GM12864 (cell line): ENCODE measurements around the gene ARHGEF7.

Experiments used
- DNase-seq: peaks from one replicate; pipeline ENCODE4 v3.0.0-alpha.2; 2011; ENCODE audit warnings: low read depth
- H3K4me3 ChIP-seq: 2 replicates; pipeline ENCODE4 v1.5.1; 2011; ENCODE audit warnings: mild to moderate bottlenecking, low read depth, low read length, control low read depth
- TF ChIP-seq, protein P1 (sequence below): IDR thresholded peaks from 2 replicates; pipeline ENCODE4 v1.5.1; 2011; ENCODE audit warnings: low read depth, mild to moderate bottlenecking, moderate library complexity, low read length, control low read depth, inconsistent platforms; ENCODE audit errors: missing control alignments

Gene ARHGEF7

DNA sequence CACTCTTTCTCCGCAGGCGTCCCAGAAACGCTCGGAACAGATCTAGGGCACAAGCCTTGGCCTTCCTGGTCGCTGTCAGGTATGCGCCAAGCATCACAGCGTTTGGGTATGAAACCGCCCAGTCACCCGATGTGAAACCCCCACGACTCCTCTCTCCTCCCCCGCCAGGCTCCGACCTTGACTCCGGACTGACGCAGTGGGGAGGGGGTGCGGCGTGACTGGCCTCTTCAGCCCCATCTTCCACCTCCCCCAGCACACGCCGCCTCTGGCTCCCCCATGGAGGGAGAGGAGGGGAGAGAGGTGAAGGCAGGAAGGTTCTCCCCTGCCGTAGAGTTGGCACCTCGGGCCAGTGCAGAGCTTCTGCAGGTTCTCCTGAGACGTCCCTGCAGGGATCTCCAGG, 22.0 kb upstream of the ARHGEF7 start:
- H3K4me3 ChIP-seq, result no peak overlapping the region
- no peak for DNase-seq
- TF ChIP-seq, protein P1, sequence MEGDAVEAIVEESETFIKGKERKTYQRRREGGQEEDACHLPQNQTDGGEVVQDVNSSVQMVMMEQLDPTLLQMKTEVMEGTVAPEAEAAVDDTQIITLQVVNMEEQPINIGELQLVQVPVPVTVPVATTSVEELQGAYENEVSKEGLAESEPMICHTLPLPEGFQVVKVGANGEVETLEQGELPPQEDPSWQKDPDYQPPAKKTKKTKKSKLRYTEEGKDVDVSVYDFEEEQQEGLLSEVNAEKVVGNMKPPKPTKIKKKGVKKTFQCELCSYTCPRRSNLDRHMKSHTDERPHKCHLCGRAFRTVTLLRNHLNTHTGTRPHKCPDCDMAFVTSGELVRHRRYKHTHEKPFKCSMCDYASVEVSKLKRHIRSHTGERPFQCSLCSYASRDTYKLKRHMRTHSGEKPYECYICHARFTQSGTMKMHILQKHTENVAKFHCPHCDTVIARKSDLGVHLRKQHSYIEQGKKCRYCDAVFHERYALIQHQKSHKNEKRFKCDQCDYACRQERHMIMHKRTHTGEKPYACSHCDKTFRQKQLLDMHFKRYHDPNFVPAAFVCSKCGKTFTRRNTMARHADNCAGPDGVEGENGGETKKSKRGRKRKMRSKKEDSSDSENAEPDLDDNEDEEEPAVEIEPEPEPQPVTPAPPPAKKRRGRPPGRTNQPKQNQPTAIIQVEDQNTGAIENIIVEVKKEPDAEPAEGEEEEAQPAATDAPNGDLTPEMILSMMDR, result no peak

- H3K4me3 ChIP-seq, result no peak overlapping the region
- TF ChIP-seq, protein P1, result no peak
- no peak for DNase-seq
Measured at GRCh38 chr13:111093634-111094033, 21.5 kb upstream of the ARHGEF7 start.

DNA sequence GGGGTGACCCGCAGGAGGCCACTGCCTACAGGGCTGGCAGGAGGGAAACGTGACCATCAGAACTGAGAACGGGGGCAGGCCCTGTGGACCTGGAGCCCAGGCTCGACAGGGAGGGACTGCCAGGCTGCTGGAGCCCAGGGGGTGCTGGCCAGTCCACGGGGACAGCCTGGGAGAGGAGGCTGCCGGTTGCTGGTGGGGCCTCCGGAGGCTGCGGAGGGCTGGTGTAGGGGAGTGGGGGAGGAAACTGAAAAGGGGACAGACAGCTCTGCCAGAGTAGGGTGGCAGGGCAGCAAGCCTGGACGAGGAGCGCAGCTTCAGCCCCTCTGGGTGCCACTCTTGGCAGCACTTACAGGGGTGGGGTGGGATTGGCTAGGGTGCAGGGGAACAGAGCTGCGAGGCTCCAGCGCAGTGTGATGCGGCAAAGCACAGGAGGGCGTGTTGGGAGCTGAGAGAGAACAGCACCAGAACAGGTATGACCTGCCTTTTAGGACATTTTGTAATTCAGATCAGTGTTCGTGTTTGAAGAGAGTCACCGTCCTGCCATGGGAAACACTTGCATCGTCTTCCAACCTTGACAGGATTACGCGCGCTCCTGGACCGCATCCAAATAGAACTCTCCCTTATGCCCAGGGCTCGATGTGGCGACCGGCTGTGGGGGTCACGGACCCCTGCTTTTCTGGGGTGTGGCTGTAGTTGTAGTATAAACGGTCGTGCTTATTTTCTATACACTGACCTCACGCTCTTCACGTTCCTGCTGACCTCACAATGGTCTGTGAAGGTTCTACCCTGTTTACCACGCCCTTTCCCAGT, 19.9 kb upstream of the ARHGEF7 start:
- H3K4me3 ChIP-seq, result no peak overlapping the region
- DNase-seq, result no peak
- TF ChIP-seq, protein P1, result no peak

DNA sequence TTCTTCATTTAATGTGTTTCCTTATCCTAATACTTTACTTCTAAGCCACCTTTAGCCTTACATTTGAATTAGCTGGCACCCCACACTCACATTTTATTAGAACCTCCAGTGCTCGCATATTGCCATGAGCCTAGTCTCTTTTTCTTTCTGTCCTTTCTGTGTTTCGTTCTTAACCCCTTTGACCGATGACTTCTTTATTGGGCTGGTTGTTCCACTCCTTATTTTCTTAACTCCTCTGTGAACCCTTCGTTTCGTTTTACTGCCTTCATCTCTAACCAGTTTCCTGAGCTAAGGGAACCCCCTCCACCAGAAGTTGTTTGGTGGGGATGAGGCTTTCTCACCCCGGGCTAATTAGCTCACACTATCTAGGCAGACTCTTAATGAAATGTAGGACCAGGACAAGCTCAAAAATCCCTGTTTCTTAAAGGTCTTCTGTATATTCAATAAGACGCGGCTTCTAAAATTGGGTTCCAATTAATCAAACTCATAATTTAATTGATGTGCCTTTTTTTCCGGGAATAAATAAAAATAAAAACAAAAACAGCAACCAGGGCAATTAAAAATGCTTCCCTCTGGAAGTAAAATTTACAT, 19.1 kb upstream of the ARHGEF7 start:
- TF ChIP-seq, protein P1, result no peak
- DNase-seq, result no peak
- H3K4me3 ChIP-seq, result no peak overlapping the region

DNA sequence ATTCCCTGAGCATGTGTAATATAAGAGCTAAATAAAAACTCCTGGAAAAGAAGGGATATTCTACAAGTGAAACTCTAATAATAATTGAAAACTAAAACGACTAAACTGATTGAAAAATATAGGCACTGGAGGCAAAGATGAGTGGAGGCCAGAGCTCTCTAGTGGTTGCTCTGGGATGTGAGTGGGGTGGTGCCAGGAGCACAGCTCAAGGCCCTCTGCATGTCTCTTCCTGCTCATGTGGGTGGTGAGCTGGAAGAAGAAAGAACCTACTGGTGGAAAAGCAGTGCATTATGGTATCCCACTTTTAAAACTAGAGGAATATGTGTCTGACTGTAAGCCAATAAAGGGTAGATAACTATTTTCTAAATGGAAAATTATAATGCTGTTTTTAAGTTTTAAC, 15.8 kb upstream of the ARHGEF7 start:
- TF ChIP-seq, protein P1, result no peak
- no peak overlapping the region for H3K4me3 ChIP-seq
- no peak for DNase-seq

DNA sequence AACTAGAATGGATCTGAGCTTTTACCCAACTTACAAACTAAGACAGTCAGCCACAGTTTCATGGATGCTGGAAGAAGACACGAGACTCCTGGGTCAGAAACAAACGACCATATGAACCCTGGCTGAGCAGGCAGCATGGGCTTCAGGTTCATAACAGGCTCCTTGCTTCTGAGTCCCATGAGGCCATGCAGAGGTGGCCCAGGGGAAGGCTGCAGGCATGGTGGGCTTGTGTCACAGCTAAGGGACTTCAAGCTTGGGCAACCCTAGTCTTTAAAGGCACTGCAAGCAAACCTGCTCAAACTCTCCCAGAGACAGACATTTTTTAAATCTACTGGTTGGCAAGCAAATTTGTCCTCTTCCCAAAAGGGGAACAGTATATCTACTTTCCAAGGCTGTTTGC, 5.1 kb upstream of the ARHGEF7 start:
- no peak overlapping the region for H3K4me3 ChIP-seq
- TF ChIP-seq, protein P1, result no peak
- DNase-seq, result no peak

- H3K4me3 ChIP-seq, result no peak overlapping the region
- no peak for DNase-seq
Measured at GRCh38 chr13:111111376-111111937, 3.7 kb upstream of the ARHGEF7 start.

More at GRCh38 chr13:111111376-111111937, 3.7 kb upstream of the ARHGEF7 start:
- TF ChIP-seq, protein P1, result no peak
